Activated CD4-positive, alpha-beta T cell treated with anti-CD3 and anti-CD28 coated beads for 1 hour (primary cell): Measurements from ENCODE around the gene WNT7B.

Experiments
- DNase-seq: peaks from one replicate; pipeline ENCODE4 v3.0.0-alpha.2; 2020

WNT7B gene

GRCh38 chr22:45994491-45995404 lies 17.8 kb upstream of the WNT7B start:
- peak; percentile 72 for DNase-seq

GRCh38 chr22:45993841-45994240 lies 16.9 kb upstream of the WNT7B start:
- DNase-seq = no peak

GRCh38 chr22:45993143-45993692 lies 16.3 kb upstream of the WNT7B start:
- no peak for DNase-seq

GRCh38 chr22:45992737-45993136 lies 15.8 kb upstream of the WNT7B start:
- no peak for DNase-seq

- no peak for DNase-seq
Measured at GRCh38 chr22:45991098-45991497, 14.1 kb upstream of the WNT7B start.

- no peak for DNase-seq
Measured at GRCh38 chr22:45987136-45987861, 10.3 kb upstream of the WNT7B start.

GRCh38 chr22:45984316-45984916 lies 7.5 kb upstream of the WNT7B start:
- DNase-seq = no peak

- DNase-seq = no peak
Measured at GRCh38 chr22:45983797-45984196, 6.8 kb upstream of the WNT7B start.

GRCh38 chr22:45980761-45981160 lies 3.8 kb upstream of the WNT7B start:
- no peak for DNase-seq

- no peak for DNase-seq
Measured at GRCh38 chr22:45980268-45980570, 3.3 kb upstream of the WNT7B start.

- DNase-seq = no peak
Measured at GRCh38 chr22:45978275-45978713, 1.3 kb upstream of the WNT7B start.

- no peak for DNase-seq
Measured at GRCh38 chr22:45977551-45978274, 751 bp upstream of the WNT7B start.

- no peak for DNase-seq
Measured at GRCh38 chr22:45976254-45977002, 534 bp downstream of the WNT7B start.

GRCh38 chr22:45975164-45976161 lies 1.5 kb downstream of the WNT7B start:
- DNase-seq = no peak

- no peak for DNase-seq
Measured at GRCh38 chr22:45974498-45974897, 2.5 kb downstream of the WNT7B start.

GRCh38 chr22:45972889-45973253 lies 4.1 kb downstream of the WNT7B start:
- DNase-seq = no peak

GRCh38 chr22:45972091-45972888 lies 4.7 kb downstream of the WNT7B start:
- no peak for DNase-seq

GRCh38 chr22:45971408-45972028 lies 5.4 kb downstream of the WNT7B start:
- no peak for DNase-seq

GRCh38 chr22:45970705-45971407 lies 6.1 kb downstream of the WNT7B start:
- DNase-seq = no peak
